SW 1271 (cell line): ENCODE results near the gene FGD6.
"Not testable (repeated sequence)": the region's sequence is repeated elsewhere in the genome, so short reads cannot be mapped to it uniquely, and the experiment has no call there.

Experiments
- DNase-seq, 2 experiments: peaks; one replicate each; lab custom pipeline; 2025; lab: John Stamatoyannopoulos, UW

The FGD6 gene

DNA sequence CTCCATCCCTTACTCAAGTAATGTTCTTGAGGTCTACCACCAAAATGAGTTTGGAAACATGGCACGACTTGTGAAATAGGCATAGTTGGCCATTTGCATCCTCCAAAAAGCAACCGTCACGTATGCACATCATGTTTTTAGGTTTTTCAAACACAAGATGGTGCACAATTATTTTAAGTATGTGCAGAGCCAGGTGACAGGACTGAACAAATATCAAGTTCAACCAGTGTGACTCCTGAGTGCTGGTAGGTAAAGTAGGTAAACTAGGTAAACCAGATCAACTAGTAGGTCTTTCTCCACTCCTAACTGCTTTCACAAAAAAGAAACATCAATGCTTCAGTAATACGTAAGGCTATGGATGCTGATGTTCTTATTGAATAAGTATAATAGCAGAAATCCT is 39.1 kb downstream of the FGD6 start:
- DNase-seq = no peak

DNA sequence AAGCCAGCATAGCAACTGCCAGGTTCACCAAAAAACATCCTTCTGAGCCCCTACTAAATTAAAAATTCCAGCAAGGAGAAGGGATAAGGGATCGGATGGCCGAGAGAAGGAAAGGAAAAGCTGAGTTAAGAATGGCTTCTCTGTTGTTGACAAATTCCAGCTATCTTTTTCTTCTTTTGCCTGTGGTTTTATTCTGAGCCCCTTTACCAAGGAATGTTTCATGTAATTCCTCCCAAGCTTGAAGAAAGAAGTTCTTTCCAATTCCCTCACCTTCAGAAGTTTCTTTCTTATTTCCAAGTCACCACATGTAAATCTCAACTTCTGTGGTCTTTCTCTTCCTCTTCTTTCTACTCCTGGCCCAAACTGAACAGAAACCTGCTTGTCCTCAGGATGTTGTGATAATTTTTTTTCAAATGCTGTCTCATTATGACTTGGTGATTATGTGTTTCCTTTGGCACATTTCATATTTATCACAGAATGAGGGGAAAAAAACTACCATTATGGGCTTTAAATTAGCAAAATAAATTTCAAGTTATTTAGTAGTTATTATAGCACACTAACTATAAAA is 40.0 kb downstream of the FGD6 start:
- no peak for DNase-seq

DNA sequence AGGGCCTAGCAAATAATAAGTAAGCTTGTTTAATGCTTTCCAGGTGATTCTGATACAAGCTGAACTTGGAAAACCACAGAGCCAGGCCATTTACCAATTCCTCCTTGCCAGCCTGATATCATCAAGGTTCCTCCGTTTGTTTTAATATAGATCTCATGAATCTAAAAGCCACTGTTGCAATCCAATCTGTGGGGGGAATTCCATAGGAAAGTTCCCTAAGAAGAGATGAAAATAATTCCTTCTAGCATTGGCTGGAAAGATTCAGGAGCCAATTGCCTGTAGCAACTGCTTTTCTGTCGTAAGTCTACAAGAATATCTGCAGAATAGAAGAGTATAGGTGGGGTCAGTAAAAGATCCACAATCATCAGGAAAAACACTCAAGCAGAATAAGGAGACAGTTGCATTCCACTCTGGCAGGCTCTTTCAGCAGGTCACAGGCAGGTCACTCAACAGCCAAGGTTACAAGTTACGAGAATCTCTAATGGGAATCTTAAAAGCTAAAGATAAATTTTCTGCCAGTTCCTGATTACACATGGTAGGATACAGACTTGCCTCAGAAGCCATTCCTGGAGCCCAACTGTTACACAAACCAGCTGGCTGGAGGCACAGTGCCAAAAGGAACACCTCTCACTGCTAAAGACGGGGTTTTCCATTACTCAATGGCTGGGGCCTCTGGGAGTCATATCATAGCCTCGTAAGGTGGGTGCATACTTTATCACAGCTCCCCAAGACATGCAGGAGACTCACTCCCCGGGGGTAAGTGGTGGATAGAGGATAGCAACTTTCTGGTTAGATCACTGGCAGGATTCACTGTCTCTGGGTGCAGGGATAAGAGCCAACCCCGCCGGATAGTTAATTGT is 43.6 kb downstream of the FGD6 start:
- no peak for DNase-seq

DNA sequence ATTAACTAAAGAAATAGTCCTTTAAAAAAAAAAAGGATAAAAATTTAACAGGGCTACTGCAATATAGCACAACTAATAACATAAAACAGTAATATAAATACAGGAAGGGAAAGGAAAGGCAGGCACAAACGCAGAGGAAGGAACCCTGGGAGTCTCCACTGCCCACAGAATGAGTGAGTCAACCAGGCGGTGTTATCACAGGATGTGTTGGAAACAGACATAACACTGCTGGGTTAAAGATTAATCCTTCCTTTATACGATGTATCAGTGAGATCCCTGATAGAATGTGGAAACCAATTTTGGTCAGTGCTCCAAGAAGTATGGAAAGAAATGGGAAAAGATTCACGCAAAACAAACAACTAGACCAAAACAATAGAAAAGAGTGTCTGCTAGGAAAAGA is 47.9 kb downstream of the FGD6 start:
- DNase-seq = peak in 1 of 2 experiments; percentile 82

DNA sequence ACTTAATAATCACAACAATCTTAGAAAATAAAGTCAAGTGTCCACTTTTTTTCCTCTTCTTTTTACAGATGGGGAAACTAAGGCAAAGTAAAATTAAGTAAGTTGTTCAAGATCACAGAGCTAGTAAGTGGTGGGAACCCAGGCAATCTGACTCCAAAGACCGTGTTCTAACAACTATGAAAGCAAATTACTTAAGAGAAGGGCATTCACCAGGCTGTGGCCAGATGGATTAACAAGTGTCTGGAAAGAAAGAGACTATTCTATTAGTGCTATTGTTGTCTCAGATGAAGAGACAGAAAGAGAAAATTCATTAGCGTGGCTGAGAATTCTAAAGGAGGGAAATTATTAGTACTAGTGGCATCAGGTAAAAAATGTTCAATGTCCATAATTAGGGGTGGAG is 48.5 kb downstream of the FGD6 start:
- no peak for DNase-seq

DNA sequence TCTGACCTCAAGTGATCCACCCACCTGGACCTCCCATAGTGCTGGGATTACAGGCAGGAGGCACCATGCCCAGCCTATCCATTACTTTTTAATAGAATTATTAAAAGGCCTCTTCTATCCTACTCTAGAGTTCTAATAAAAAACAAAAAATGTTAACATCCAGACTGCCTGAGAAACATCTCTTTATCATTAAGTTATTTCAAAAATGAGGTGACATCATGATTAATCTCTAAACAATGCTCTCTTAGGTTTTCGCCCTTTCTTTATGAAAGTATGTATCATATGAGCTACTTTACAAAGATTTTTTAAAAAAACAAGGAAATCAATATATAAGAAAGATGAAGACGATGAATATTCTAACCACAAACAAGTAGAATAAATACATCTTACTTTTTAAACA is 52.6 kb downstream of the FGD6 start:
- no peak for DNase-seq

DNA sequence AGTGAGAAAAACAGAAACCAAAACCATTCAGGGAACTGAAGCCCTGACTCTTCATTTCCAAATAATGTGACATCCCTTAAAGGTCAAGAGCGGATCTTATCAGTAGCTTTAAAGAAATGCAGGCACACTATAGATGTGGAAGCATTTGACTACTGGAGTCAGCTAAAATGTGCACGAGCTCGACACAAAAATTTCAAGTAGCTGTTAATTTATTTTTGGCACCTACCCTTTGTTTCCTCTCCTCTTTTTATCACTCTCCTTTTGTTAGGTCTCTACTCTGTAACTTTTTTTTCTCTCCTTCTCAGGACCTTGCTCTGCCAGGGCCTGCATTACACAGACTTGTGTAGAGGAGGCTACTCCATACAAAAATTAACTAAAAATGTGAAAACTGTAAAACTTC is 58.3 kb downstream of the FGD6 start:
- no peak for DNase-seq

DNA sequence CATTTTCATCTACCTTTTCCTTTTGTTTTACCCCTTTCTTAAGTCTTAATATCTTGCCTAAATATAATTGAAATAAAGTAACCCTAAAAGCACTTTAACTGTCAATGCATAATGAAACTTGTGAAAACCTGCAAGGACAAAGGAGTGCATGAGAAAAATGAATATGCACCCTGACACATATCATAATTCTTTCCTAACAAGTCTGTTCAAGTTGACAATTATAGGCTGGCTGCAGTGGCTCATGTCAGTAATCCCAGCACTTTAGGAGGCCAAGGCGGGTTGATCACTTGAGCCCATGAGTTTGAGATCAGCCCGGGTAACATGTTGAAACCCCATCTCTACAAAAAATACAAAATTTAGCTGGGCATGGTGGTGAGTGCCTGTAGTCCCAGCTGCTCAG is 65.4 kb downstream of the FGD6 start:
- no peak for DNase-seq

DNA sequence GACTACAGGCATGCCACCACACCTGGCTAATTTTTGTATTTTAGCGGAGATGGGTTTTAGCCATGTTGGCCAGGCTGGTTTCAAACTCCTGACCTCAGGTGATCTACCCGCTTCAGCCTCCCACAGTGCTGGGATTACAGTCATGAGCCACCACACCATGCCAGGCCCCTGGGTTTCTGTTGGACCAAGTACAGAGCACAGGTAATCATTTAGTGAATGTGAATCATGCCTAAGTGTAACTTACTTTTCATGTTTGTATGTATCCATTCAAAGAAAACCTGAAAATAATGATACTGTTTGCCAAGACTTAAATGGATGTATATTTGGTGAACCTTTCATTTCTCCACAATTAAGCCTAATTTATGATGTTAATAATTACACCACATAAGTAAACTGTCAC is 65.9 kb downstream of the FGD6 start:
- DNase-seq = no peak

DNA sequence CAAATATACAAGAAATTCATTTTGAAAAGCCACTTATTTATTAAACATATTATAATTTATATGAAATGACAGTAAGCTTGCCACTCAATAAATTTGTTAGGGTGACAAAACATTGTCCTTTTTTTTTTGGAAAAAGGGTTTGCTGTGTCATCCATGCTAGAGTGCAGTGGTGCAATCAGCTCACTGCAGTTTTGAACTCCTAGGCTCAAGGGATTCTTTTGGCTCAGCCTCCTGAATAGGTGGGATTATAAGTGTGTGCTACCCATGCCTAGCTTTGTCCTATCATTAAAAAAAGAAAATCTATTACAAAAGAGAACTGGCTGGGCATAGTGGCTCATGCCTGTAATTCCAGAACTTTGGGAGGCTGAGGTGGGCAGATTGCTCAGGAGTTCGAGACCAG is 66.8 kb downstream of the FGD6 start:
- DNase-seq = no peak

DNA sequence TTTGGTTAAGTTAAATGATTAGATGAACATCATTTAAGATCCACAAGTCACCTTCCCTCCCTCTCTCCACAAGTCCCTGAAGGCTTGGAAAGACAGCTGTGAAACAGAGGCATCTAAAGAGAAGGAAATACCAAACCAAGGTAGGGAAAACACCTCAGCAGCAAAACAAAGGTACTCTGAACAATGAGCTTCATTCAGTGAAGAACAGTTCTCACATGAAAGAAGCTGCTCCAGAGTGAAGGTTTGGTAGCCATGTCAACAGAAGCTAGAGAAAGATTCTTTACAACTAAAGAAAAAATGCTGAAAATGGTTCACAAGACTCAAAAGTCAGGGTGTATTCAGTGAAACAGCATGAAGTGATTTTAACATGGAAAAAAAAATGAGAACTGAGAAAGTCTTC is 69.4 kb downstream of the FGD6 start:
- DNase-seq = no peak

DNA sequence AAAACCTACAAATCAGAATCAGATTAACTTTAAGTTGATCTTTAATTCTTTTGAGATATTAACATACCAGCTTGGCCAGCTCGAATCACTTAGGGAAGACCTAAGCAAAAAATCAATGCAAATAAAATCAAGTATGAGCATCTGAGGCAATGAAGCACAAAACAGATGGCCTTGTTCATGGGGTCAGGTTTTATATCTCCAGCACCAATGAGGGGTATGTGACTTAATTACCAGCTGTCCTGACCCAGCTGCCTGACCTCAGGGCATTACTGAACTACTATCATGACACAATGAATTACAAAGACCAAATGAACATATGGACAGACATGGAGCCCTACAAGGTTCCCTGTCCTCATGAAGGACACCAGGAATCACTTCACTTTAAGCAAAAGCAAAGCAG is 70.5 kb downstream of the FGD6 start:
- no peak for DNase-seq

DNA sequence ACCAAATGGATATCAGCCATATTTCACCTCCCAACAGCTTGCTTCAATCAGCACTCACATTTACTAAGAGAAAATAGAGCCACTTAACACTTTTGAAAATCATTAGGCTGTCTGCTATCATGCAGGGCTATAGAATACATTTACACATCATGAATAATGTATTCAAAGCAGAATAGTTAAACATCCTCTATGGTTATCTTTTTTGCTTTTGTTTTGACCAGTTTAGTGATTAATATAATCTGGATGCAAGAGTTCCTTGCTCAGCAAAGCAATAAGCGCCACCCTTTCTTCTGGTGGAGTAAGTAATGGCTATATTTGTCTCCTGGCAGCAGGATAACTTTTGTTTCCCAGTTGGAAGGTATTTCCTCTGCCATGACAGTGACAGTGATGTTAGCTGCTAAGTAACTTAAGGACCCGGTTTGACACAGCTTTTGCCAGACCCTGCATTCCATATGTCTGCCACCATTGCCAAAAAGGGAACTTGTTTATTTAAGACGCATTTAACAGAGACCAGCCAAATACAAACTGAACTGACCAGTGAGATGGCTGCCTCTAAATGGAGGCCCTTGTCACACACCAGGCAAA is 73.6 kb downstream of the FGD6 start:
- DNase-seq = no peak

DNA sequence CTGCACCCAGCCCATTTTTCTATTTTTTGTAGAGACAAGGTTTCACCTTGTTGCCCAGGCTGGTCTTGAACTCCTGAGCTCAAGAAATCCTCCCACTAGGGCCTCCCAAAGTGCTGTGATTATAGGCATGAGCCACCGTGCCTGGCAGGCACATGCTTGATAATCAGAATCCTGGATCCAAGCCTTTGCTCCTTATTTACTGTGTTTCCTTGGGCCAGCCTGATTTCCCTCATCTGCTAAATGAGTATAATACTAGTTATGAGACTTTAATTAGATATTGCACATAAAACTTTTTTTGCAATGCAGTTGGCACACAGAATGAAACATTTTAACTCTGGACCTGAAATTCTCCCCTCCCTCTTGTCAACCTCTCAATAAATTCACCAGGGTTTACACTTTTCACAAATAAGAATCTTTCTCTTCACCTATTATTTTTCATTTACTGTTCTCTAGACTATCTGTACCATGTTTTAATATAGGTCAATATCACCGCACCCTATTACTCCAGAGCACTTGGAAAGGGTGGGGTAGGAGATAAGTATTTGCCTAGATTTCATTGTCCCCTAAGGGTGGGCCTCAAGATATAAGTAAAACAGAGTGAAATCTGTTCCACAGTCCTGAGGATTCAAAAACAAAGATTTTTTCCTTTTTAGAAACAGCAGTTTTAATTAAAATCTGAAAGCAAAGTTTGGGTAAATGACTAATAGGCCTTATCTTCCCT is 74.7 kb downstream of the FGD6 start:
- DNase-seq = no peak

DNA sequence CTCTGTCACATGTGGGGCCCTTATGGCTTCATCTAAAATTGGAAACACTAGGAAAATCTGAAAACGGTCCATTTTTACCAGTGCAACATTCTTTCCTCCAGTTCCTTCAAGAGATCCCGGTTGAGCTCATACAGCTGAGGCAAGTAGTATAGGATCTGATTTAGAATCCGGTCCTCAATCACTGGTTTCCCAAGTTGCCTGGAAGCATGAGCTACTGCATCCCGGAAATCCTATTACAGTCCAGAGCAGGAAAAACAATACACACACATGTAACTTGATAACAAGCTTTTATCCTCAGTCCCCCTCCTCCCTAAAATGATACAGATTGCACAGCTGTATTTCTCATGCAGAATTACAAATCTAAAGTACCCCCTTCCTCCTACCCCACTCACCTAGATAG is 76.0 kb downstream of the FGD6 start:
- DNase-seq = no peak

DNA sequence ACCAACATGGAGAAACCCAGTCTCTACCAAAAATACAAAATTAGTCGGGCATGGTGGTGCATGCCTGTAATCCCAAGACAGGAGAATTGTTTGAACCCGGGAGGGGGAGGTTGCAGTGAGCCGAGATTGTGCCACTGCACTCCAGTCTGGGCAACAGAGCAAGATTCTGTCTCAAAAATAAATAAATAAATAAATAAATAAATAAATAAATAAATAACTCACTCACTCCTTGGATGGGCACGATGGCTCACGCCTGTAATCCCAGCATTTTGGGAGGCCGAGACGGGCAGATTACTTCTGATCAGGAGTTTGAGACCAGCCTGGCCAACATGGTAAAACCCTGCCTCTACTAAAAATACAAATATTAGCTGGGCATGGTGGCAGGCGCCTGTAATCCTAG is 79.2 kb downstream of the FGD6 start:
- not testable (repeated sequence) for DNase-seq

DNA sequence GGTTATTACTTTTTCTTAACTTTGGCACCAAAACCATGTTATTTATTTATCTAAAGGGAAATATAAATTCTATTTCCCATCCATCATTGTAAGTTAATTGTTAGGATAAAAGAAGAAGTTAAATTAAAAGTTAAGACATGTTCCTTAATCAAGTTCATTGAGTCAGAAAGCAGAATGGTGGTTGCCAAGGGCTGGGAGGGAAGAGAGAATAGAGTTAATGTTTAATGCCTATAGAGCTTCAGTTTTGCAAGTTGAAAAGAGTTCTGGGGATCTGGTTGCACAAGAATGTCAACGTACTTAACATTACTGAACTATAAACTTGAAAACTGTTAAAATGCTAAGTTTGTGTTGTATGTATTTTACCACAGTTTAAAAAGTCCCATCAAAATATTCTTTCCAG is 80.7 kb downstream of the FGD6 start:
- DNase-seq = no peak

DNA sequence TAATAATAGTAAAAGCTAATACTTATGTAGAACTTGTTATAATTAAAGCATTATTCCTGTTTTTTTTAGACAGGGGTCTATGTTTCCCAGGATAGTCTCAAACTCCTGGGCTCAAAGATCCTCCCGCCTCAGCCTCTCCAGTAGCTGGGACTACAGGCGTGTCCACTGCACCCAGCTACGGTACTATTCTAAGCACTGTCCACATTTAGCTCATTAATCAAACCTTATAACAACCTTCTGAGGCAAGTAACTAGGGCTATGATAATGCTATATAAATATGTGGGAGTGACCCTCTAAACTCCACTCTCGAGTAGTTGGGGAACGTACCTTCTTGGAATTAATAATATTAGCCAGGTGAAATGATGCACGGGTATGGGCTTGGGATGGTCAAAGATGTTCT is 83.2 kb downstream of the FGD6 start:
- DNase-seq = no peak

DNA sequence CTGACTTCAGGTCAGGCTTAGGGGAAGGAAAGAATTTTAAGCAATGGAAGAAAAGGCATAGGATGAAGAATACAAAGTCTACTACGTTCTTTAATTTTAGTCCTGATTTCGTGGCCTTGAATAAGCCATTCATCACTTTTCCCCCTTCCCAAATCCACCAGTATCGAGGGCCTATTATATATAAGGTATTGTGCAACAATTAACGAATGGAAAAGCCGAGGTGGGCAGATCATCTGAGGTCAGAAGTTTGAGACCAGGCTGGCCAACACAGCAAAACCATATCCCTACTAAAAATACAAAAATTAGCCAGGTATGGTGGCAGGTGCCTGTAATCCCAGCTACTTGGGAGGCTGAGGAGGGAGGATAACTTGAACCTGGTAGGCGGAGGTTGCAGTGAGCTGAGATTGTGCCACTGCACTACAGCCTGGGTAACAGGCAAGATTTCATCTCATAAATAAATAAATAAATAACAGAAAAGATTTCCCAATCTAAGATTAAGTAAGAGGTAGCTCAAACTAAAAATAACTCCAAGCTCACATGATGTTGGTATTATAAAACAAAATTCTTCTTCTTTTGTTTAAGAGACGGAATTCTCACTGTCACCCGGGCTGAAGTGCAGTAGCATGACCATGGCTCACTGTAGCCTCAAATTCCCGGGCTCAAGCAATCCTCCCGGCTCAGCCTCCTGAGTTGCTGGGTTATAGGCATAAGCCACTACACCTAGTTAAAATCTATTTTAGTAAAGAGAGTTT is 85.5 kb downstream of the FGD6 start:
- no peak for DNase-seq

DNA sequence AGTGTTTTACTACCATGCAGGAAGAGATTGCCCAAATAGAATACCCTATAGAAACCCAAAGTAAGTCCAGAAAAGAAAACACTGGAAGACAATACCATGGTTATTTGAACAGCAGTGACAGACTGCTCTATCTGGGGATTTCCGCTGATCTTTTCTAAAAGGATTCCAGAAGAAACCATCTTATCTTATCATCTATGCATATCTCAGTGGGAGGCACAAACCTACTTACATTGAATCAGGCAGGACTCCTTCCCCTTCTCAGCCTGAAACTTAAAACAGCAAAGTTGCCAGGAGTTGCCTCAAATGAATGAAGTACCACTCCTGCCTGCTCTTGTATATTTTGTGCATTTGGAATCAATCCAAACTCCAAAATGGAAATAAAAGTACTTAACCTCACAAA is 87.2 kb downstream of the FGD6 start:
- DNase-seq = no peak

DNA sequence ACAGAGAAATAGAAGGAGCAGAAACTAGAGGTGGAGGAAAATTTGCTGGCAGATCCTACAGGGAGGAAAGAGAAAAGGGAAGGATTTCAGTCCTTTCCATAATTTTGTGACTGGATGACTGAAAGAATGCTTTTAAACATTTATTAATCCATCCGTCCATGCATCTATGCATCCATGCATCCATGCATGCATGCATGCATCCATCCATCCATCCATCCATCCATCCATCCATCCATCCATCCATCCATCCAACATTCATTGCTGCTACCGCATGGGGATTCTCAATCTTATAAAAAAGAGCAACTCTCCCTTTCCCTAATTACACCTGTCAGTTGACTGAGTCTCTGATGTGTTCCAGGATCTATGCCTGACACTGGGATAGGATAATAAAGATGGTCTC is 88.2 kb downstream of the FGD6 start:
- no peak for DNase-seq

DNA sequence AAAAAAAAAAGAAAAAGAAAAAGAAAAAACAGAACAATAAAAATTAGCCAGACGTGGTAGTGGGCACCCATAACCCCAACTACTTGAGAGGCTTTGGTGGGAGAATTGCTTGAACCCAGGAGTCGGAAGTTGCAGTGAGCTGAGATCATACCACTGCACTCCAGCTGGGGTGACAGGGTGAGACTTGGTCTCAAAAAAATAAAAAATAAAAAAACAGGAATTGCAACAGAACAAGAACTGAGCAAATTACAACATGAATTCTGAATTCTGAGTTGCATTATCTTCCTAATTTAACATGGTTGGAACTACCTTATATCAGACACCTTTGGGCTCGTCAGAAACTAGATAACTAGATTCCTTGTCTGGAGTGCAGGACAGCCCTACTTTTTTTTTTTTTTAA is 90.5 kb downstream of the FGD6 start:
- DNase-seq = no peak
